GM12878 (cell line): ENCODE data around the gene TTLL4. TPM values are rescaled to one million over a fixed set of nuclear protein-coding genes. Genes with fewer than 3 reads are reported as not detected.

ENCODE experiments used
- ATAC-seq: fragments of 200-7000 bp; cut with Tn5 transposase; 3 replicates; pipeline ENCODE4 v1.9.1; 2020; ENCODE audit warnings: mild to moderate bottlenecking, moderate library complexity
- BruUV-seq: library from RNA; stranded (reverse); fragments of 400-500 nt; replicated peaks from 2 replicates; lab custom pipeline; 2021; lab: Mats Ljungman, UMichigan
- CTCF ChIA-PET: fragments of 300-600 bp; sonication (Branson Sonifier 250); formaldehyde crosslinking; extraction: SDS; loops from one replicate; lab custom pipeline; 2021; ENCODE audit warnings: inconsistent platforms; lab: Yijun Ruan, JAX
- POLR2A ChIA-PET: fragments of 350-600 bp; formaldehyde crosslinking; extraction: SDS; loops from one replicate; lab custom pipeline; 2021; ENCODE audit warnings: inconsistent platforms; lab: Charles Lee
- RAD21 ChIA-PET: fragments of 300-600 bp; sonication (Branson Sonifier 250); formaldehyde crosslinking; loops from one replicate; lab custom pipeline; 2023; ENCODE audit warnings: antibody characterized with exemption; ENCODE audit not compliant: unreplicated experiment; lab: Charles Lee
- SMC1A ChIA-PET: fragments of 300-600 bp; sonication (Branson Sonifier 250); formaldehyde crosslinking; loops from one replicate; lab custom pipeline; 2023; ENCODE audit not compliant: unreplicated experiment, uncharacterized antibody; lab: Charles Lee
- DNase-seq: peaks from one replicate; pipeline ENCODE4 v3.0.0-alpha.2; 2011; ENCODE audit warnings: low read depth, low spot score
- FAIRE-seq: peaks from 3 replicates; lab custom pipeline; 2011; peaks lifted over from hg19 to GRCh38; lab: Jason Lieb, UNC
- H2AFZ ChIP-seq: 2 replicates; pipeline ENCODE4 v1.6.0; 2011; ENCODE audit warnings: low read depth, low read length, control low read depth; ENCODE audit not compliant: control insufficient read depth
- H3K27ac ChIP-seq: 2 replicates; pipeline ENCODE4 v1.5.1; 2011; ENCODE audit warnings: control low read depth; ENCODE audit not compliant: control insufficient read depth, insufficient read depth
- H3K27me3 ChIP-seq, 2 experiments: replicated peaks in 1 of 2; 2 replicates each; pipeline versions ENCODE4 v1.6.0 to v1.6.1; 2011; ENCODE audit warnings: low read length in 1 of 2; ENCODE audit not compliant: control insufficient read depth in 2 of 2, insufficient read depth in 2 of 2
- H3K36me3 ChIP-seq, 2 experiments: 2 replicates each; pipeline ENCODE4 v1.5.1; 2011; ENCODE audit warnings: low read length in 1 of 2; ENCODE audit not compliant: control insufficient read depth in 2 of 2, insufficient read depth in 2 of 2
- H3K4me1 ChIP-seq: 2 replicates; pipeline ENCODE4 v1.6.1; 2011; ENCODE audit warnings: mild to moderate bottlenecking, low read length, moderate library complexity, mixed read lengths; ENCODE audit not compliant: control insufficient read depth, insufficient read depth
- H3K4me2 ChIP-seq: 2 replicates; pipeline ENCODE4 v1.6.0; 2011; ENCODE audit warnings: control low read depth; ENCODE audit not compliant: control insufficient read depth, insufficient read depth
- H3K4me3 ChIP-seq: fragments of 200-600 bp; sonication (generic); 2 replicates; pipeline ENCODE4 v1.5.1; 2016
- H3K79me2 ChIP-seq: 2 replicates; pipeline ENCODE4 v1.6.0; 2011; ENCODE audit warnings: low read length; ENCODE audit not compliant: control insufficient read depth, insufficient read depth
- H3K9ac ChIP-seq: 2 replicates; pipeline ENCODE4 v1.8.0; 2011; ENCODE audit warnings: low read length, control low read depth, mixed read lengths; ENCODE audit not compliant: control insufficient read depth, insufficient read depth
- H3K9me3 ChIP-seq: replicated peaks from 3 replicates; pipeline ENCODE4 v1.5.1; 2011; ENCODE audit warnings: mild to moderate bottlenecking, low read length; ENCODE audit not compliant: control insufficient read depth, insufficient read depth
- H4K20me1 ChIP-seq: 2 replicates; pipeline ENCODE4 v1.6.0; 2011; ENCODE audit not compliant: control insufficient read depth, insufficient read depth
- ASH2L ChIP-seq: fragments of 300-600, 200-600 bp; sonication (generic); IDR thresholded peaks from 2 replicates; pipeline ENCODE4 v1.6.1; 2017; ENCODE audit warnings: low read depth, mild to moderate bottlenecking, borderline replicate concordance
- BACH1 ChIP-seq: fragments of 450-650 bp; IDR thresholded peaks from 2 replicates; pipeline ENCODE4 v1.6.1; 2017; ENCODE audit warnings: mild to moderate bottlenecking, borderline replicate concordance
- BMI1 ChIP-seq: fragments of 450-650 bp; IDR thresholded peaks from 2 replicates; pipeline ENCODE4 v1.6.1; 2016; ENCODE audit warnings: mild to moderate bottlenecking, moderate library complexity, borderline replicate concordance
- CEBPB ChIP-seq, 2 experiments: fragments of 150-350 bp in 1 of 2; IDR thresholded peaks; 2 replicates each; pipeline ENCODE4 v1.6.1; 2012 to 2014; ENCODE audit warnings: low read depth in 2 of 2, low read length in 2 of 2, borderline replicate concordance in 1 of 2, inconsistent platforms in 1 of 2
- CHD1 ChIP-seq: IDR thresholded peaks from 2 replicates; pipeline ENCODE4 v1.6.1; 2012; ENCODE audit warnings: low read depth, low read length, improper control_type of control experiment
- FOS ChIP-seq: IDR thresholded peaks from 3 replicates; pipeline ENCODE4 v1.6.1; 2011; ENCODE audit warnings: borderline replicate concordance; ENCODE audit not compliant: insufficient read length; ENCODE audit errors: extremely low read depth
- IRF4 ChIP-seq: IDR thresholded peaks from 2 replicates; pipeline ENCODE4 v1.6.1; 2011; ENCODE audit warnings: low read depth, low read length
- NR2C1 ChIP-seq: fragments of 450-650 bp; IDR thresholded peaks from 2 replicates; pipeline ENCODE4 v1.6.1; 2017; ENCODE audit warnings: antibody characterized with exemption, mild to moderate bottlenecking, moderate library complexity
- PBX3 ChIP-seq: IDR thresholded peaks from 2 replicates; pipeline ENCODE4 v1.6.1; 2011; ENCODE audit warnings: mild to moderate bottlenecking, low read depth, low read length, moderate library complexity; ENCODE audit not compliant: insufficient replicate concordance
- POLR2A ChIP-seq: IDR thresholded peaks from 2 replicates; pipeline ENCODE4 v1.6.1; 2011; ENCODE audit warnings: low read depth, mild to moderate bottlenecking, low read length
- RB1 ChIP-seq: fragments of 450-650 bp; formaldehyde crosslinking; IDR thresholded peaks from 2 replicates; pipeline ENCODE4 v1.6.1; 2017; ENCODE audit warnings: mild to moderate bottlenecking, borderline replicate concordance
- TBL1XR1 ChIP-seq: IDR thresholded peaks from 2 replicates; pipeline ENCODE4 v1.6.1; 2012; ENCODE audit warnings: low read depth, low read length, improper control_type of control experiment
- ZBTB4 ChIP-seq: fragments of 450-650 bp; formaldehyde crosslinking; IDR thresholded peaks from 2 replicates; pipeline ENCODE4 v1.4.0; 2022; ENCODE audit warnings: mild to moderate bottlenecking, moderate library complexity
- ZNF207 ChIP-seq: fragments of 450-650 bp; IDR thresholded peaks from 2 replicates; pipeline ENCODE4 v1.6.1; 2014; ENCODE audit warnings: antibody characterized with exemption, mild to moderate bottlenecking, borderline replicate concordance
- ZZZ3 ChIP-seq: IDR thresholded peaks from 2 replicates; pipeline ENCODE4 v1.6.1; 2011; ENCODE audit warnings: low read depth; ENCODE audit not compliant: control insufficient read depth, insufficient read length
- WGBS: methylation state at CpG from one replicate; pipeline ENCODE4 v1.1.6; 2016; ENCODE audit warnings: low lambda C conversion rate; ENCODE audit not compliant: insufficient replicate concordance, insufficient coverage; ENCODE audit errors: missing lambda C conversion rate; 5-methylcytosine and 5-hydroxymethylcytosine counted together
- in situ Hi-C: fragments of 300-500 bp; cut with MboI; formaldehyde crosslinking; loops from 9 replicates; pipeline ENCODE4 v1.14.3; 2018; ENCODE audit warnings: mixed read lengths
- intact Hi-C: fragments of 100-400 bp; cut with micrococcal nuclease; formaldehyde crosslinking; loops from one replicate; pipeline ENCODE4 v1.14.2; 2022; ENCODE audit not compliant: unreplicated experiment
- polyA plus RNA-seq, 11 experiments: library from polyadenylated mRNA; depleted of rRNA in 4 of 11; unstranded in 6 of 11; stranded (reverse) in 5 of 11; fragments of >200 nt; fragmentation: Nextera tagmentation in 4 of 11; fragmentation: Illumina TruSeq in 1 of 11; extraction: Ambion mirVana in 4 of 11; extraction: Trizol in 1 of 11; gene quantifications; 1 replicate in 1 of 11; 2 replicates in 10 of 11; pipeline versions ENCODE4 v1.2.1 to v1.2.3, GENCODE V29; 2011 to 2016; ENCODE audit warnings: inconsistent platforms in 2 of 11, missing spikeins in 2 of 11, low read depth in 1 of 11
- total RNA-seq, 4 experiments: library from RNA; depleted of rRNA in 3 of 4; stranded (reverse); fragments of >200 nt in 3 of 4; fragmentation: Illumina TruSeq in 1 of 4; extraction: Trizol in 1 of 4; gene quantifications; 2 replicates each; pipeline versions ENCODE4 v1.2.1 to v1.2.3, GENCODE V29; 2013 to 2021
- TF ChIP-seq, protein P1 (sequence below): IDR thresholded peaks from 2 replicates; pipeline ENCODE4 v1.6.1; 2012; ENCODE audit warnings: mild to moderate bottlenecking, low read depth, low read length

Gene TTLL4
- total and polyA plus RNA-seq, 10 of the 15 experiments (the other 5 are each of a cell fraction or from before 2014, with no cell fraction given): 16.6 to 63.1 (median 32.9) TPM

DNA sequence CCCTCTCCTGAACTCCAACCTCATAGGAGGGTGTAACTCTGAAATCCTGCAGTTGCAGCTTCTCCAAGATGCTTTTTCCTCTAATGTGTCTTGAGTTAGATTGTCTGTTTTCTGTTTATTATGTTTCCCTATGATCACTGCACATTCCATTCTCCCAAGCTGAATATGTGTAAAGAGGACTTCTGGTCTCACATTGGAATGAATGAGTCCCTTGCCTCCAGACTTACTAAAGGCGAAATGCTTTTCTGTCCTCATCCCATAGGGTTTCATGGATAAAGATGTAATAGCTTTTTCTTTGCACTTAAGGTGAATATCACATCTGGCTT, 35.8 kb downstream of the TTLL4 start (continued):
- TF ChIP-seq, protein P1, sequence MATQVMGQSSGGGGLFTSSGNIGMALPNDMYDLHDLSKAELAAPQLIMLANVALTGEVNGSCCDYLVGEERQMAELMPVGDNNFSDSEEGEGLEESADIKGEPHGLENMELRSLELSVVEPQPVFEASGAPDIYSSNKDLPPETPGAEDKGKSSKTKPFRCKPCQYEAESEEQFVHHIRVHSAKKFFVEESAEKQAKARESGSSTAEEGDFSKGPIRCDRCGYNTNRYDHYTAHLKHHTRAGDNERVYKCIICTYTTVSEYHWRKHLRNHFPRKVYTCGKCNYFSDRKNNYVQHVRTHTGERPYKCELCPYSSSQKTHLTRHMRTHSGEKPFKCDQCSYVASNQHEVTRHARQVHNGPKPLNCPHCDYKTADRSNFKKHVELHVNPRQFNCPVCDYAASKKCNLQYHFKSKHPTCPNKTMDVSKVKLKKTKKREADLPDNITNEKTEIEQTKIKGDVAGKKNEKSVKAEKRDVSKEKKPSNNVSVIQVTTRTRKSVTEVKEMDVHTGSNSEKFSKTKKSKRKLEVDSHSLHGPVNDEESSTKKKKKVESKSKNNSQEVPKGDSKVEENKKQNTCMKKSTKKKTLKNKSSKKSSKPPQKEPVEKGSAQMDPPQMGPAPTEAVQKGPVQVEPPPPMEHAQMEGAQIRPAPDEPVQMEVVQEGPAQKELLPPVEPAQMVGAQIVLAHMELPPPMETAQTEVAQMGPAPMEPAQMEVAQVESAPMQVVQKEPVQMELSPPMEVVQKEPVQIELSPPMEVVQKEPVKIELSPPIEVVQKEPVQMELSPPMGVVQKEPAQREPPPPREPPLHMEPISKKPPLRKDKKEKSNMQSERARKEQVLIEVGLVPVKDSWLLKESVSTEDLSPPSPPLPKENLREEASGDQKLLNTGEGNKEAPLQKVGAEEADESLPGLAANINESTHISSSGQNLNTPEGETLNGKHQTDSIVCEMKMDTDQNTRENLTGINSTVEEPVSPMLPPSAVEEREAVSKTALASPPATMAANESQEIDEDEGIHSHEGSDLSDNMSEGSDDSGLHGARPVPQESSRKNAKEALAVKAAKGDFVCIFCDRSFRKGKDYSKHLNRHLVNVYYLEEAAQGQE: no peak
- TF ChIP-seq ZZZ3 (no peak), POLR2A (no peak), NR2C1 (no peak), ZBTB4 (CRISPR knock-in tag) (no peak)

- H3K27me3 ChIP-seq: no peaks in the 10 kb centered on the region
- H3K27ac ChIP-seq: no peak overlapping the region
- H3K79me2 ChIP-seq: no peaks in the 10 kb centered on the region
- no peak for FAIRE-seq
- no TSS peak for BruUV-seq
- ChIA-PET POLR2A (no interaction called here), SMC1A (interaction anchor here (1.1 kb wide), 1 partner anchor 16 kb away, joined by 7 read pairs; no protein-coding TSS in a partner anchor), RAD21 (no interaction called here), CTCF (interaction anchor here (1.1 kb wide), 1 partner anchor 88 kb away, joined by 3 read pairs; no protein-coding TSS in a partner anchor)
- no peak overlapping the region for H3K4me2 ChIP-seq
- in situ Hi-C loops (no loop called here), intact Hi-C loops (no loop called here)
- no peak for DNase-seq
- H2AFZ ChIP-seq: no peak overlapping the region
- peaks cover 29% of the 10 kb centered on the region for H3K4me1 ChIP-seq
- H3K9me3 ChIP-seq: no peaks in the 10 kb centered on the region
- H3K9ac ChIP-seq: no peak overlapping the region
- no peak for ATAC-seq
- H3K36me3 ChIP-seq: peaks cover 22 to 38% of the 10 kb centered on the region in 2 experiments
- H3K4me3 ChIP-seq: no peak overlapping the region
- 99% methylated on average over 10 of the region's 10 CpGs for WGBS
- no peaks in the 10 kb centered on the region for H4K20me1 ChIP-seq
- TF ChIP-seq FOS (no peak), ZNF207 (no peak), BMI1 (no peak), IRF4 (no peak), CEBPB (IDR thresholded peaks at IDR 0.05; ENCODE audit: borderline replicate concordance in 1 of 2, low read depth in 2 of 2, low read length in 2 of 2) (no peak), TBL1XR1 (no peak), RB1 (no peak), ASH2L (no peak), BACH1 (no peak), CHD1 (no peak), PBX3 (no peak)
These were observed 36.3 kb downstream of the TTLL4 start for GRCh38 chr2:218746960-218747359.
